ENCODE measurements around the gene DNAH3. TPM values are rescaled to one million over a fixed set of nuclear protein-coding genes. Genes with fewer than 3 reads are reported as not detected.

DNAH3 gene
- total RNA-seq, 1 experiment from 2014 or later, result 0.15 TPM

GRCh38 chr16:21081329-21081728 lies 69.3 kb downstream of the DNAH3 start:
- Histone ChIP-seq H3K4me2 (ENCODE audit: low read length) (no peak overlapping the region), H3K4me1 (ENCODE audit: control insufficient read depth in 1 of 2, insufficient read depth in 2 of 2, low read length in 2 of 2) (no peaks in the 10 kb centered on the region), H3K79me2 (ENCODE audit: insufficient read depth, low read length) (no peaks in the 10 kb centered on the region), H3K9ac (ENCODE audit: low read length) (no peak overlapping the region), H3K36me3 (ENCODE audit: control insufficient read depth in 1 of 2, insufficient read depth in 2 of 2, low read length in 2 of 2) (no peaks in the 10 kb centered on the region), H2AFZ (ENCODE audit: low read depth, low read length, poor library complexity, severe bottlenecking) (no peak overlapping the region), H3K9me3 (ENCODE audit: control insufficient read depth in 1 of 2, insufficient read depth in 1 of 2, low read depth in 1 of 2, low read length in 2 of 2) (no peaks in the 10 kb centered on the region), H3K9me2 (ENCODE audit: insufficient read depth) (no peaks in the 10 kb centered on the region), H3K27ac (ENCODE audit: low read depth, low read length) (no peak overlapping the region), H3K4me3 (replicated peaks in 1 of 2; ENCODE audit: low read depth in 1 of 2, low read length in 2 of 2) (no peak overlapping the region), H3K27me3 (ENCODE audit: insufficient read depth, low read length) (no peaks in the 10 kb centered on the region), H4K20me1 (ENCODE audit: insufficient read depth) (no peaks in the 10 kb centered on the region)
- DNase-seq (ENCODE audit: low read depth, low spot score) (no peak), ATAC-seq (no peak)
- RAD21 ChIA-PET (ENCODE audit: low non-redundant PET in 1 of 2, low total read pairs in 2 of 2, uncharacterized antibody in 2 of 2, unreplicated experiment in 2 of 2), result interaction anchor here in 1 of 2 experiments (0.7 kb wide), 1 partner anchor 176 kb away, joined by 3 read pairs; no protein-coding TSS in a partner anchor
- intact Hi-C loops (cut with micrococcal nuclease), result loop anchor here (5.0 kb wide), 1 partner anchor 274 kb away; the partner anchor contains the start of genes ERI2 and REXO5
- POLR2A ChIA-PET, result no interaction called here
- CTCF ChIA-PET, result interaction anchor here (5.7 kb wide), 1 partner anchor 230 kb away, joined by 41 read pairs; no protein-coding TSS in a partner anchor
- no TSS peak for BruUV-seq (replicated peaks)
- no peak for TF ChIP-seq RAD21 (IDR thresholded peaks at IDR 0.05; ENCODE audit: low read depth)
- TF ChIP-seq CEBPB (IDR thresholded peaks at IDR 0.05; ENCODE audit: low read depth), result no peak
- no peak for TF ChIP-seq MAX (IDR thresholded peaks at IDR 0.05)
- no peak for TF ChIP-seq REST (IDR thresholded peaks at IDR 0.05; ENCODE audit: low read depth)
- no peak for TF ChIP-seq EZH2 (IDR thresholded peaks at IDR 0.05)
- TF ChIP-seq, protein P1, sequence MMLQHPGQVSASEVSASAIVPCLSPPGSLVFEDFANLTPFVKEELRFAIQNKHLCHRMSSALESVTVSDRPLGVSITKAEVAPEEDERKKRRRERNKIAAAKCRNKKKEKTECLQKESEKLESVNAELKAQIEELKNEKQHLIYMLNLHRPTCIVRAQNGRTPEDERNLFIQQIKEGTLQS (IDR thresholded peaks at IDR 0.05), result no peak
- TF ChIP-seq EZH2phosphoT487 (IDR thresholded peaks at IDR 0.05; ENCODE audit: borderline replicate concordance), result no peak
- no peak for TF ChIP-seq ZFX (IDR thresholded peaks at IDR 0.05)
- TF ChIP-seq ZNF274 (IDR thresholded peaks at IDR 0.05; ENCODE audit: low read depth, low read length), result no peak
- TF ChIP-seq POLR2A (IDR thresholded peaks at IDR 0.05; ENCODE audit: borderline replicate concordance, extremely low read depth, insufficient read depth, insufficient read length), result no peak
